Ovary (tissue), 9 donors: ENCODE results near the gene HERC4. TPM values are rescaled to one million over a fixed set of nuclear protein-coding genes. Genes with fewer than 3 reads are reported as not detected.

Source experiments
- DNase-seq, 5 donors: peaks; one replicate each; pipeline ENCODE4 v3.0.0-alpha.2; 2019 to 2020
- H3K27ac ChIP-seq, 2 donors: fragments of 200-600 bp; one replicate each; pipeline versions ENCODE4 v1.5.1 to v1.8.0; 2019 to 2022
- H3K27me3 ChIP-seq: fragments of 200-600 bp; one replicate; pipeline ENCODE4 v1.8.0; 2022
- H3K36me3 ChIP-seq: fragments of 200-600 bp; sonication (generic); one replicate; pipeline ENCODE4 v1.5.1; 2019
- H3K4me1 ChIP-seq: one replicate; pipeline ENCODE4 v1.8.1; 2013; ENCODE audit warnings: mild to moderate bottlenecking, moderate library complexity; ENCODE audit not compliant: insufficient read depth
- H3K4me3 ChIP-seq: fragments of 200-600 bp; sonication (generic); one replicate; pipeline ENCODE4 v1.5.1; 2017
- H3K9me3 ChIP-seq, 2 donors: fragments of 200-600 bp in 1 of 2; sonication (generic) in 1 of 2; one replicate each; pipeline versions ENCODE4 v1.5.1 to v1.8.1; 2013 to 2019; ENCODE audit warnings: mild to moderate bottlenecking in 1 of 2, moderate library complexity in 1 of 2
- CTCF ChIP-seq, 3 donors: fragments of 450-650 bp in 2 of 3; fragments of 200-600 bp in 1 of 3; IDR thresholded peaks; one replicate each; pipeline versions ENCODE4 v1.5.1 to v1.8.0; 2016 to 2022; ENCODE audit warnings: antibody characterized with exemption in 3 of 3, mild to moderate bottlenecking in 1 of 3
- EP300 ChIP-seq: sonication (generic); formaldehyde crosslinking; IDR thresholded peaks from one replicate; pipeline ENCODE4 v1.6.1; 2017; ENCODE audit warnings: antibody characterized with exemption
- POLR2A ChIP-seq: fragments of 450-650 bp; IDR thresholded peaks from one replicate; pipeline ENCODE4 v1.6.1; 2017; ENCODE audit warnings: antibody characterized with exemption, mild to moderate bottlenecking, moderate library complexity
- WGBS, 3 donors: extraction: QIAGEN DNeasy Blood & Tissue Kit in 1 of 3; methylation state at CpG; one replicate each; pipeline versions ENCODE4 v1.1.5 to v1.1.7; 2013 to 2017; 5-methylcytosine and 5-hydroxymethylcytosine counted together
- intact Hi-C, 4 donors: fragments of 100-400 bp; cut with DNase I; formaldehyde crosslinking; loops; one replicate each; pipeline versions ENCODE4 v1.11.0 to v1.15.1; 2022 to 2023
- polyA plus RNA-seq, 2 donors: library from polyadenylated mRNA; stranded (reverse); fragments of 200-250 nt in 1 of 2; fragments of 350-450 nt in 1 of 2; fragmentation: Illumina TruSeq in 1 of 2; extraction: RNeasy Lipid Tissue Mini Kit (QIAGEN cat#74804) in 1 of 2; gene quantifications; one replicate each; pipeline ENCODE4 v1.2.3, GENCODE V29; 2013 to 2014
- total RNA-seq, 7 donors: library from RNA; depleted of rRNA in 2 of 7; stranded (reverse); fragments of >200 nt in 2 of 7; fragmentation: NEBNext Ultra II Directional in 3 of 7; extraction: Animal tissue kit (Norgen Biotek cat#: 25700) in 3 of 7; gene quantifications; one replicate each; pipeline versions ENCODE4 v1.1.0 to v1.2.4, GENCODE V29; 2016 to 2023
- donor health status: DM: no; HTN: no; CAD: no; lungs with moderate emphysema.
- donor health status: DM: no; HTN: no; CAD: no.
- donor health status: Bipolar disorder and iron deficiency.
- donor health status: DM: yes; HTN: yes; CAD: no.
- donor health status: DM: no; HTN: no; CAD: no.
- donor health status: DM: yes; HTN: yes; CAD: no.

Gene HERC4
- total and polyA plus RNA-seq, 9 donors: 16.4 to 54.7 (median 43.5) TPM

GRCh38 chr10:68047122-68047521 lies 28.0 kb downstream of the HERC4 start:
- DNase-seq: no peak
- intact Hi-C loops: no loop called here
- Histone ChIP-seq H3K27me3 (no peaks in the 10 kb centered on the region), H3K4me3 (no peak overlapping the region), H3K4me1 (peaks cover 2% of the 10 kb centered on the region), H3K27ac (no peak overlapping the region), H3K9me3 (no peaks in the 10 kb centered on the region), H3K36me3 (no peaks in the 10 kb centered on the region)
- 95 to 100% (median 96%) methylated on average over 1 of the region's 1 CpG for WGBS, 3 donors
- TF ChIP-seq POLR2A (no peak), EP300 (no peak)

GRCh38 chr10:68046642-68047041 lies 28.4 kb downstream of the HERC4 start:
- H3K4me1 ChIP-seq: peaks cover 2% of the 10 kb centered on the region
- no peak for DNase-seq
- 96 to 97% (median 96%) methylated on average over 5 of the region's 5 CpGs for WGBS, 3 donors
- H3K27ac ChIP-seq: no peak overlapping the region
- intact Hi-C loops: no loop called here
- TF ChIP-seq POLR2A (no peak), EP300 (no peak), CTCF (IDR thresholded peaks at IDR 0.05) (no peak)
- no peaks in the 10 kb centered on the region for H3K9me3 ChIP-seq
- no peaks in the 10 kb centered on the region for H3K27me3 ChIP-seq
- no peak overlapping the region for H3K4me3 ChIP-seq
- no peaks in the 10 kb centered on the region for H3K36me3 ChIP-seq

GRCh38 chr10:68043030-68043429 lies 32.1 kb downstream of the HERC4 start:
- Histone ChIP-seq H3K4me1 (no peaks in the 10 kb centered on the region), H3K9me3 (no peaks in the 10 kb centered on the region)
- intact Hi-C loops: no loop called here

GRCh38 chr10:68032113-68032512 lies 43.0 kb downstream of the HERC4 start:
- 91 to 97% (median 94%) methylated on average over 2 of the region's 2 CpGs for WGBS, 3 donors
- no peak for DNase-seq
- no peaks in the 10 kb centered on the region for H3K27me3 ChIP-seq
- H3K36me3 ChIP-seq: no peaks in the 10 kb centered on the region
- H3K4me1 ChIP-seq: no peaks in the 10 kb centered on the region
- no peak for TF ChIP-seq POLR2A
- TF ChIP-seq CTCF (IDR thresholded peaks at IDR 0.05): no peak
- no peak for TF ChIP-seq EP300
- intact Hi-C loops: no loop called here
- H3K9me3 ChIP-seq: no peaks in the 10 kb centered on the region
- no peak overlapping the region for H3K4me3 ChIP-seq
- no peak overlapping the region for H3K27ac ChIP-seq

More at GRCh38 chr10:68043030-68043429, 32.1 kb downstream of the HERC4 start:
- no peak overlapping the region for H3K27ac ChIP-seq
- no peak for DNase-seq
- no peaks in the 10 kb centered on the region for H3K27me3 ChIP-seq
- no peaks in the 10 kb centered on the region for H3K36me3 ChIP-seq
- no peak overlapping the region for H3K4me3 ChIP-seq
- TF ChIP-seq EP300 (no peak), CTCF (IDR thresholded peaks at IDR 0.05) (no peak), POLR2A (no peak)

- Histone ChIP-seq H3K27ac (no peak overlapping the region), H3K4me3 (no peak overlapping the region), H3K36me3 (no peaks in the 10 kb centered on the region), H3K27me3 (no peaks in the 10 kb centered on the region), H3K9me3 (no peaks in the 10 kb centered on the region), H3K4me1 (no peaks in the 10 kb centered on the region)
- no peak for DNase-seq
- WGBS, 3 donors: 91 to 95% (median 94%) methylated on average over 9 of the region's 9 CpGs
- no peak for TF ChIP-seq CTCF (IDR thresholded peaks at IDR 0.05)
- no peak for TF ChIP-seq POLR2A
- TF ChIP-seq EP300: no peak
- intact Hi-C loops: no loop called here
Measured at GRCh38 chr10:68027429-68027828, 47.7 kb downstream of the HERC4 start.
